Esophagus muscularis mucosa (tissue), 4 donors: ENCODE data around the gene SH3RF3. TPM values are rescaled to one million over a fixed set of nuclear protein-coding genes. Genes with fewer than 3 reads are reported as not detected.

ENCODE experiments used
- DNase-seq: peaks from one replicate; pipeline ENCODE4 v3.0.0-alpha.2; 2017; ENCODE audit errors: extremely low spot score
- H3K27ac ChIP-seq, 4 donors: fragments of 200-600 bp; sonication (generic); replicated peaks in 1 of 4; 1 replicate in 3 of 4; 2 replicates in 1 of 4; pipeline ENCODE4 v1.5.1; 2016 to 2019; ENCODE audit warnings: mild to moderate bottlenecking in 1 of 4
- H3K27me3 ChIP-seq, 4 donors: fragments of 200-600 bp; sonication (generic); one replicate each; pipeline versions ENCODE4 v1.5.1 to v1.6.0; 2016 to 2019
- H3K36me3 ChIP-seq, 4 donors: fragments of 200-600 bp; sonication (generic); one replicate each; pipeline ENCODE4 v1.5.1; 2016 to 2019
- H3K4me1 ChIP-seq, 4 donors: fragments of 200-600 bp; sonication (generic); one replicate each; pipeline ENCODE4 v1.5.1; 2016 to 2019
- H3K4me3 ChIP-seq, 4 donors: fragments of 200-600 bp; sonication (generic); 1 replicate in 2 of 4; 2 replicates in 2 of 4; pipeline ENCODE4 v1.5.1; 2016 to 2019; ENCODE audit warnings: mild to moderate bottlenecking in 4 of 4, moderate library complexity in 1 of 4
- H3K9me3 ChIP-seq, 4 donors: fragments of 200-600 bp; sonication (generic); 1 replicate in 3 of 4; 2 replicates in 1 of 4; pipeline ENCODE4 v1.5.1; 2016 to 2019
- CTCF ChIP-seq, 3 experiments: fragments of 200-600 bp in 2 of 3; fragments of 450-650 bp in 1 of 3; sonication (generic) in 2 of 3; IDR thresholded peaks; one replicate each; pipeline ENCODE4 v1.5.1; 2017 to 2019; ENCODE audit warnings: antibody characterized with exemption in 3 of 3, mild to moderate bottlenecking in 2 of 3, moderate library complexity in 1 of 3
- EP300 ChIP-seq: sonication (generic); formaldehyde crosslinking; IDR thresholded peaks from one replicate; pipeline ENCODE4 v1.6.1; 2017; ENCODE audit warnings: antibody characterized with exemption
- POLR2A ChIP-seq: fragments of 450-650 bp; IDR thresholded peaks from one replicate; pipeline ENCODE4 v1.6.1; 2017; ENCODE audit warnings: antibody characterized with exemption, moderate library complexity, mild to moderate bottlenecking, low read depth
- POLR2AphosphoS5 ChIP-seq, 2 donors: sonication (generic); formaldehyde crosslinking; IDR thresholded peaks; one replicate each; pipeline ENCODE4 v1.6.1; 2017; ENCODE audit warnings: antibody characterized with exemption in 2 of 2
- WGBS: methylation state at CpG from one replicate; pipeline ENCODE4 v1.1.5; 2018; 5-methylcytosine and 5-hydroxymethylcytosine counted together
- intact Hi-C: fragments of 100-400 bp; cut with DNase I; formaldehyde crosslinking; loops from one replicate; pipeline ENCODE4 v1.15.1; 2023
- total RNA-seq, 4 donors: library from RNA; depleted of rRNA; stranded (reverse); fragments of >200 nt; gene quantifications; one replicate each; pipeline versions ENCODE4 v1.1.0 to v1.2.1, GENCODE V29; 2016

The SH3RF3 gene
- total RNA-seq, 4 donors from 2014 or later = 6.3 to 17.5 (median 11.3) TPM

DNA sequence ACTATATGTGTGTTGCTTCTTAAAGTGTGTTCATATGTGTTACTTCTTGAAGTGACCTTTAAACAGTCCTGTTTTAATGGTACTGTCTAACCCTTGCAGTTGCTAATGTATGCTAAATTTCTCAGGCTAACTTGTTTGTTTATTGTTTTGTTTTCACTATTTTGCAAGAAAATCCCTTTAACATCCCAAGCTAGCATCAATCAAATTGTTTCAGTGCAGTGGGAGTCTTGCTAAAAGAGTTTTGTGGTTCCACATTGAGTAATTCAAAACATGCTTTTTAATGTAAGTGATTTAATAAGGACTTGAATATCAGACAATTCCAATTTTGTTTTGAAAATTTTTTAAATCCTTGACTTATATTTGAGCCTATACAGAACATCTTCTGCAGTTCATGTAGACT, 3.6 kb downstream of the SH3RF3 start:
- Histone ChIP-seq H3K9me3 (no peaks in the 10 kb centered on the region), H3K4me3 (no peak overlapping the region), H3K36me3 (no peaks in the 10 kb centered on the region), H3K4me1 (peaks cover 7 to 44% (median 37%) of the 10 kb centered on the region in 4 donors), H3K27ac (no peak overlapping the region), H3K27me3 (peaks cover 0 to 18% (median 0%) of the 10 kb centered on the region in 4 donors)
- intact Hi-C loops = loop anchor here (5.0 kb wide), 2 partner anchors 35 to 195 kb away; no protein-coding TSS in a partner anchor
- no peak for DNase-seq
- TF ChIP-seq CTCF (IDR thresholded peaks at IDR 0.05) = no peak
- no peak for TF ChIP-seq POLR2AphosphoS5 (IDR thresholded peaks at IDR 0.05)
- no peak for TF ChIP-seq EP300
- no peak for TF ChIP-seq POLR2A

- no peak for DNase-seq
- TF ChIP-seq POLR2AphosphoS5 (IDR thresholded peaks at IDR 0.05) (no peak), CTCF (IDR thresholded peaks at IDR 0.05) (no peak), EP300 (no peak)
- H3K27ac ChIP-seq = no peak overlapping the region
- H3K4me1 ChIP-seq = peaks cover 7 to 33% (median 30%) of the 10 kb centered on the region in 4 donors
- H3K9me3 ChIP-seq = no peaks in the 10 kb centered on the region
- H3K36me3 ChIP-seq = no peaks in the 10 kb centered on the region
- 96% methylated on average over 3 of the region's 3 CpGs for WGBS
- H3K27me3 ChIP-seq = peaks cover 0 to 16% (median 0%) of the 10 kb centered on the region in 4 donors
- intact Hi-C loops = loop anchor here (5.0 kb wide), 2 partner anchors 34 to 194 kb away; no protein-coding TSS in a partner anchor
- no peak overlapping the region for H3K4me3 ChIP-seq
These were observed 4.7 kb downstream of the SH3RF3 start for GRCh38 chr2:109133746-109134145.

DNA sequence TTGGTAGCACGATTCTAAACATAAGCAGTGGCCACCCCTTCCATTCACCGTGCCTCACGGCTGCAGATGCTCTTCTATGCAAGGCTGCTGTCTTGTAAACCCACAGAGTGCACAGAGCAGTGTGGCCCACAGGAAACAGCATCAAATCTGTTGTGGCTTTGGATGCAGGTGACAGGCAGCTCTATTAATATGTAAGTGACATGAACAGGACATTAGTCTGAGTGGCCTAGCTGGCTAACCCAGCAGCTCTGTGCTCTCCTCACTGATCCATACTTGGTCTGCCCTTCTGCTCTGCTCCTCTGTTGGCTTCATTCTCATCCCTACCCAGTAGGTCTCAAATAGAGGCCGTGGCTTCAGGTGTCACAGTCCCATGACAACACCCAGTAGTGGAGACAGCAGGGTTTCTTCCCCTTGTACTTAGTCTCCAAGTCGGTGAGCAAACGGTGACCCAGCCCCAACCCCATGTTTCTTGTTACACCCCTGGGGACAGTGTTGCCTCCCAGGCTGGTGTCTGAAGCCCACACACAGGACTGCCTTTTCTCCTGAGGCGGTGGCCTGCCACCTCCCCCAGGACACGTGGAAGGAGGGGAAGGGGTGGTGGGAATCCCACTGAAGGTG, 5.8 kb downstream of the SH3RF3 start:
- Histone ChIP-seq H3K4me3 (no peak overlapping the region), H3K27me3 (peaks cover 0 to 5% (median 0%) of the 10 kb centered on the region in 4 donors), H3K36me3 (no peaks in the 10 kb centered on the region), H3K27ac (no peak overlapping the region), H3K9me3 (no peaks in the 10 kb centered on the region), H3K4me1 (peaks cover 7 to 22% (median 19%) of the 10 kb centered on the region in 4 donors)
- intact Hi-C loops = loop anchor here (5.0 kb wide), 2 partner anchors 32 to 192 kb away; no protein-coding TSS in a partner anchor
- TF ChIP-seq EP300 (no peak), POLR2A (no peak), CTCF (IDR thresholded peaks at IDR 0.05) (no peak), POLR2AphosphoS5 (IDR thresholded peaks at IDR 0.05) (no peak)
- 86% methylated on average over 8 of the region's 8 CpGs for WGBS
- no peak for DNase-seq

DNA sequence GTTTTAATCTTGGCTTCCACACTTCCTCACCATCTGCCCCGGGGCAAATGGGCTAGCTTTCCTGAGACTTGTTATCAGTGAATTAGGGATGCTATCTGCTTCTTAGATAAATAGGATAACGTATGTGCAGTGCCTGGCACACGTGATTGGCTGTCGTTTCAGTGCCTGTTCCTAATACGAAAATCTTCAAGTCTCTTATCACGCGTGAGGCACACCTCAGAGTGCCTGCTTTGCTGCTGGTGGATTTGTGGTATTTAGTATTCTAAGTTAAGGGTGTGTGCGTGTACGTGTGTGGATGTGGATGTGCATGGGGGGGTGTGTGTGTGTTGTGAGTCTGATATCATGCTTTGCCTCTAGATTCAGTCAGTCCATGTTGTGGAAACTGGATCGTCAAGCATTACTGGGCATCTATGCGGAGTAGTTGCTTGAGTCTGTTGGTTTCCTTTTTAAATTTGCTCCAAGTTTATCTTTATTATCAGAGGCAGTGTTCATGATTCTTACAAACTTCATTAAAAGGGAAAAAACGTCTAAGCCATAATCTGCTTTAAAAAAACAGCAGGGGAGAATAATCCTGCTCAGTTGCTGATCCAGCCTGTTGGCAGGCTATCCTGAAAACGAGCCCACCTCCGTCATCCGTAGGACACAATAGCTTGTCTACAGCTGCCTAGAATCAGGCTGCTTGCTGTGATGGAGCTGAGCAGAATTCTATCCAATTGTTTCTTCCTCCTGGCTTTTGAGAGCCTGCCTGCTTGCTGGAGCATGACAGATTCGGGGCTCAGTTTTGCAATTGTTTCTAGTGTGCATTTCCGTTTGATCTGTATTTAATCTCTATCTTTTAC, 6.6 kb downstream of the SH3RF3 start:
- TF ChIP-seq EP300 (no peak), CTCF (IDR thresholded peaks at IDR 0.05) (no peak), POLR2AphosphoS5 (IDR thresholded peaks at IDR 0.05) (no peak), POLR2A (no peak)

More for the DNA sequence above, 6.6 kb downstream of the SH3RF3 start:
- 61% methylated on average over 14 of the region's 17 CpGs for WGBS
- Histone ChIP-seq H3K36me3 (no peaks in the 10 kb centered on the region), H3K4me3 (no peak overlapping the region), H3K9me3 (no peaks in the 10 kb centered on the region), H3K27me3 (no peaks in the 10 kb centered on the region), H3K27ac (no peak overlapping the region), H3K4me1 (peaks cover under 1 to 14% (median 12%) of the 10 kb centered on the region in 4 donors)
- intact Hi-C loops = no loop called here
- DNase-seq = no peak
